Activated T-cell treated with anti-CD3 and anti-CD28 coated beads for 1 hour (primary cell): Measurements from ENCODE around the gene DERA.

ENCODE experiments used
- DNase-seq: peaks from one replicate; pipeline ENCODE4 v3.0.0-alpha.2; 2020; ENCODE audit warnings: low read depth

Gene DERA

DNA sequence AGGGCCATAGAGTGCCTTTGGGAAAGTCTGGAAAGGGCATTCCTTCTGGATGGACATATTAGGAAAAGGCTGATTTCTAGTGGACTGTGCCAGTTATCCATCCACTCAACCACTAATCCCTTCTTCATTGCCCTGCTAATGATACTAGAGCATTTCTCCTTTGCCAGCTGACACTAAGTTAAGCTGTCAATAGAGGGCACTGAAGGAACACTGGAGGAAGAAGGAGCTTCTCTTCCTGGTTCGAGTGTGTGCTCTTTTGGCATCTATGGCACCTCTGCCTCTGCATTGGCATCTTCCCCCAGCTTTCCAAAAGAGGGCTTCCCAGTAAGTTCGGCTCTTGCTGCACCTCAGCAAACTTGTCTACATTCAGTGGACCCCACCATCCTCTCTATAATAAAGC is 165.4 kb downstream of the DERA start:
- no peak for DNase-seq

DNA sequence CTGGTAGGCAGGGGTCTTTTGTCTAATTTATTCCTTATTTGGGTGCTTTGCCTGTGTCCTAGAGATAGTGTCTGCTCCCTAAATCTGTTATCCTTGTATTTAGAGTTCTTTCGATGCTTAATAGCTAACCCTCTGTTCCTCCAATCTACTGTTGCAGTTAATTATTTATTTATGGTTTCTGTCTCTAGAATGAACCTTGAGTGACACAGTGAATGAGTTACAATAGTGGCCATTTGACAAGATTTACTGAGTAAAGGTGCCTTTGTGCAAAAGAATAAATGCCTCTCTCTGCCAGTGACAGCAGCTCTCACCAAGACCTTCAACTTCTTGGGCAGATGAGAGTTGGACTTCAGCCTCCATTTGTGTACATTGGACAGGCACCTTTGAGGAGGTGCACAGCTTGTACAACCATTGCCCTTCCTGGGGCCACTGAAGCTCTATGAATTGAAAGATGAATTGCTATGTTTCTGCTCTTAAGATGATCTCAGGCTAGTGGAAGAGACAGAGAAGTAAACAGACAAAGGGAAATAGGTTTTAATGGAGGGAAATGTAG is 165.9 kb downstream of the DERA start:
- DNase-seq: no peak

- DNase-seq: no peak
Observed at GRCh38 chr12:16086462-16086861, 175.3 kb downstream of the DERA start.

DNA sequence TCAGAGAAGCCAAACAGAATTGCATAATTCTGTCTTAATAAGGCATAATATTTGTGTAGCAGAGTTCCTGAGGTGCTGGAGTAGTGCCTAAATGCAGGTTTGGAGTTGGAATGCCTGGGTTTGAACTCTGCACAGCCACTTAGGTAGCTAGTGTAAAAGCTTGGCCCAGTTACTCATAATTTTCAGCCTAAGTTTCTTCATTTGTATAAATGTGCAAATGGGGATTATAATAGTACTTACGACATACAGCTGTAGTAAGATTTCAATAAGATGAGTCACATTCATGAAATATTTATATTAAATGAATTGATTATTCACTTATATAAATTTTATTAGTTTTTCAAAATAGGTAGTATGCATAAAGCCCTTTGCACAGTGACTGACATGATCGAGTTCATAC is 175.8 kb downstream of the DERA start:
- no peak for DNase-seq
